ENCODE results near the gene TAAR1. TPM values are rescaled to one million over a fixed set of nuclear protein-coding genes. Genes with fewer than 3 reads are reported as not detected.
"Not testable (repeated sequence)": the region's sequence is repeated elsewhere in the genome, so short reads cannot be mapped to it uniquely, and the experiment has no call there.

The TAAR1 gene
- total RNA-seq, 2 experiments from 2014 or later = not detected

DNA sequence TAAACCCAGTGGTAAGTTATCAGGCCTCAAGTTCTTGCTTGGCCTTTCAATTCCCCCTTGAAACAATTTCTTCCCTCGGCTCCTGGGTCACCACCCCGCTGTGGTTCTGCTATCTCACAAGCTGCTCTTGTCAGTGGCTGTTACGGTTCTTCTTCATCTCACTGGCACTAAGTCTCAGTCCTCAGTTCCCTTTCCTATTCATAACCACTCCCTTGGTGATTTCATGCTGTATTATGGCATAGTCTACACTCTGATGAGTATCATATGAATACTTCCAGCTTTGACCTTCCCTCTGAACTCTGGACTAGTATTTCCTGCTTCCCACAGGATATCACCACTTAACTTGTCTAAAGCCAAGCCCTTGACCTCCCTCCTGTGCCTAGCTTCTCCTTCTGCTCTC is 7.9 kb downstream of the TAAR1 start:
- DNase-seq (no peak), ATAC-seq (no peak)
- no peaks in the 10 kb centered on the region for H3K9me3 Mint-ChIP-seq (ENCODE audit: low read depth)
- no peak overlapping the region for H3K27ac Mint-ChIP-seq
- H3K36me3 Mint-ChIP-seq (ENCODE audit: low read depth) = no peaks in the 10 kb centered on the region
- ChIA-PET POLR2A (no interaction called here), CTCF (interaction anchor here (1.0 kb wide), 1 partner anchor 77 kb away, joined by 4 read pairs; no protein-coding TSS in a partner anchor)
- peaks cover 2% of the 10 kb centered on the region for H3K4me1 Mint-ChIP-seq
- H3K27me3 Mint-ChIP-seq = peaks cover 3% of the 10 kb centered on the region
- intact Hi-C loops (cut with DNase I, micrococcal nuclease) = no loop called here
- no peak overlapping the region for H3K4me3 Mint-ChIP-seq

DNA sequence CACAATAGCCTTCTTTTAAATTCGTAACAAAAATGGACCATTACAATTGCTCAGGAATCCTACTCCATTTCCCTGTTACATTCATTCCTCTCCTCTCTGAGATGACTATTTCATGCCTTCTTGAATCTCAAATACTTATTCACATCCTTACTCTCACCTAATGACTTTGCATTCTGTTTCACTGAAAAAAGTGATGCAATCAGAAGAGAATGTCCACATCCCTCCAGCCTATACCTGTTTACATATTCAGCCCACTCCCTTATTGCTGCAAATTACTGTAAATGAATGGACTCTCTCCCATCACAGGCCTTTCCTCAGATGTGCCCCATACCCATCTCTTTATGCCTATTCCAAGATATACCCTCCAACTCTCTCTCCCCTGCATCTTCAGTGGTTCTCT is 8.6 kb downstream of the TAAR1 start:
- intact Hi-C loops (cut with DNase I, micrococcal nuclease) = no loop called here
- Mint-ChIP-seq H3K27ac (no peak overlapping the region), H3K27me3 (peaks cover 4% of the 10 kb centered on the region), H3K36me3 (ENCODE audit: low read depth) (no peaks in the 10 kb centered on the region), H3K4me3 (no peak overlapping the region), H3K9me3 (ENCODE audit: low read depth) (no peaks in the 10 kb centered on the region), H3K4me1 (peaks cover 2% of the 10 kb centered on the region)
- ChIA-PET CTCF (no interaction called here), POLR2A (no interaction called here)
- ATAC-seq (no peak), DNase-seq (no peak)

DNA sequence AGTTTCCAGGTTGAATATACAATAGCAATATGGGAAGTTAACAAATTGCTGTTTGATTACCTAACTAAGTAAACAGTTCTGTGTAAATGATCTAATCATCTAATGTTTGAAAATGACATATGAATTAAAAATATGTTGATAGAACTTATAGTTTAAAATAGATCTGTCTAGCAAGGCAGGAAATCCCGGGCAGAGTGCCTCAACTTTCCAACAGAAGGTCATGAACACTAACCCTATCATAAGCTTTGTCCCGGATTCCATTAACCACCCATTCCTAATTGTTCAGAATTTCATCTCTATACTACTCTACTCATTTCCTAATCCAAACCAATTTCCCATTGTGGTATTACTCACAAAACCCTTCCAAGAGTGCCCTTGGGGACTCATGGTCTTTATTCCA is 10.2 kb downstream of the TAAR1 start:
- ATAC-seq = no peak
- H3K4me1 Mint-ChIP-seq = peaks cover 2% of the 10 kb centered on the region
- peaks cover 4% of the 10 kb centered on the region for H3K27me3 Mint-ChIP-seq
- POLR2A ChIA-PET = no interaction called here
- no peak overlapping the region for H3K27ac Mint-ChIP-seq
- no peak overlapping the region for H3K4me3 Mint-ChIP-seq
- no peak for DNase-seq
- no peaks in the 10 kb centered on the region for H3K36me3 Mint-ChIP-seq (ENCODE audit: low read depth)
- CTCF ChIA-PET = interaction anchor here (0.8 kb wide), 1 partner anchor 14 kb away, joined by 3 read pairs; no protein-coding TSS in a partner anchor
- no peaks in the 10 kb centered on the region for H3K9me3 Mint-ChIP-seq (ENCODE audit: low read depth)
- intact Hi-C loops (cut with DNase I, micrococcal nuclease) = no loop called here

DNA sequence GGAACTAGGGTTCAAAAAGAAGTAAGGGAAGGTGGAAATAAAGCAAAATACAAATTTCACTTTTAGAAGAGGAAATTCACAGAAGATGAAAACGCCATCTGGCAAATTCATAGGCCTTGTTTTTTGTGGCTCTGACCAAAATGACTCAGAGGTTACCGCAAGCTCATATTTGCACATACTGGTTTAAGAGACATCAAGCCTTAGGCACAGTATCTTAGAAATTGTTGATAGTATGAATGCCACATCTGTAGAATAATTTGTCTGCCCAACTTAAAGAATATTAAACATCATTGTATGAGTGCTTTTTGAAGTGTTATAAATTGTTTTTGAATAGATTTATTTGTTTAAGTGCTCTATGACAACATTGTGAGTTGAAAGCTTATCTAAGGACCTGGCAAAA is 10.6 kb downstream of the TAAR1 start:
- ATAC-seq (peak; percentile 44), DNase-seq (peak; percentile 30)
- Mint-ChIP-seq H3K27me3 (peaks cover 4% of the 10 kb centered on the region), H3K36me3 (ENCODE audit: low read depth) (no peaks in the 10 kb centered on the region), H3K27ac (no peak overlapping the region), H3K9me3 (ENCODE audit: low read depth) (no peaks in the 10 kb centered on the region), H3K4me3 (no peak overlapping the region), H3K4me1 (peaks cover 2% of the 10 kb centered on the region)
- CTCF ChIA-PET = interaction anchor here (0.8 kb wide), 1 partner anchor 14 kb away, joined by 3 read pairs; no protein-coding TSS in a partner anchor
- POLR2A ChIA-PET = no interaction called here
- intact Hi-C loops (cut with DNase I, micrococcal nuclease) = no loop called here

DNA sequence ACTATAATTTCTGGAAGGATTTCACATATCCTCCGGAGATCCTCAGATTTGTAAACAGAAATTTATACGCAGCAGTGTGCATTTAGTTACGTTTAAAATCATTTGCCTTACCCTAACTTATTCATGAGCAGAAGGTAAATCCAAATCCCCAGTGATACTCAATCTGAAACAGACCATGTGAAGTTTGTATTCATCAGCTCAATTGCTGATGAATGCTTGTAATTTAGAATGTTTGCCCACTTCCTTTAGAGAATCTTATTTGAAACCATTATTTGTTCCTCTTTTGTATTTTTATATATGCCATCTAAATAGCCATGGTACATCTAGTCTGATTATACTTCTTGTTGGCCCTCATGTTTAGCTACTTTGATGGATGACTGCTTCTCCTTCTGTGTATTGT is 15.4 kb downstream of the TAAR1 start:
- Mint-ChIP-seq H3K4me1 (peaks cover 2% of the 10 kb centered on the region), H3K36me3 (ENCODE audit: low read depth) (no peaks in the 10 kb centered on the region), H3K9me3 (ENCODE audit: low read depth) (no peaks in the 10 kb centered on the region), H3K27ac (no peak overlapping the region), H3K27me3 (peaks cover 4% of the 10 kb centered on the region), H3K4me3 (no peak overlapping the region)
- intact Hi-C loops (cut with DNase I, micrococcal nuclease) = no loop called here
- no peak for DNase-seq
- ChIA-PET CTCF (no interaction called here), POLR2A (no interaction called here)
- ATAC-seq = no peak

DNA sequence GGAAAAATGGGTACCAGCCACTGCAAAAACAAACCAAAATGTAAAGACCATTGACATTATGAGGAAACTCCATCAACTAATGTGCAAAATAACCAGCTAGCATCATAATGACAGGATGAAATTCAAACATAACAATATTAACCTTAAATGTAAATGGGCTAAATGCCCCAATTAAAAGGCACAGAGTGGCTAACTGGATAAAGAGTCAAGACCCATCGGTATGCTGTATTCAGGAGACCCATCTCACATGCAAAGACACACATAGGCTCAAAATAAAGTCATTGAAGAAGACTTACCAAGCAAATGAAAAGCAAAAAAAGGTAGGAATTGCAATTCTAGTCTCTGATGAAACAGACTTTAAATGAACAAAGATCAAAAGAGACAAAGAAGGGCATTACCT is 21.8 kb downstream of the TAAR1 start:
- H3K36me3 Mint-ChIP-seq (ENCODE audit: low read depth); ATAC-seq; POLR2A ChIA-PET; DNase-seq; H3K9me3 Mint-ChIP-seq (ENCODE audit: low read depth); intact Hi-C loops (cut with DNase I, micrococcal nuclease); CTCF ChIA-PET; H3K4me3 Mint-ChIP-seq; H3K4me1 Mint-ChIP-seq; H3K27ac Mint-ChIP-seq: not testable (repeated sequence)
- peaks cover 34% of the 10 kb centered on the region for H3K27me3 Mint-ChIP-seq

DNA sequence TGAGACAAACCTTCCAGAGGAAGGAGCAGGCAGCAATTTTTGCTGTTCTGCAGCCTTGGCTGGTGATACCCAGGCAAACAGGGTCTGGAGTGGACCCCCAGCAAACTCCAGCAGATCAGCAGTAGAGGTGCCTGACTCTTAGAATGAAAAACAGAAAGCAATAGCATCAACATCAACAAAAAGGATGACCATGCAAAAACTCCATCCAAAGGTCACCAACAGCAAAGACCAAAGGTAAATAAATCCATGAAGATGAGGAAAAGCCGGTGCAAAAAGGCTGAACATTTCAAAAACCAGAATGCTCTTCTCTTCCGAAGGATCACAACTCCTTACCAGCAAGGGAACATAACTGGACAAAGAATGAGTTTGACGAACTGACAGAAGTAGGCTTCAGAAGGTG is 23.1 kb downstream of the TAAR1 start:
- POLR2A ChIA-PET; DNase-seq; H3K4me1 Mint-ChIP-seq; H3K27ac Mint-ChIP-seq; H3K36me3 Mint-ChIP-seq (ENCODE audit: low read depth); H3K4me3 Mint-ChIP-seq; intact Hi-C loops (cut with DNase I, micrococcal nuclease); CTCF ChIA-PET; ATAC-seq; H3K9me3 Mint-ChIP-seq (ENCODE audit: low read depth): not testable (repeated sequence)
- H3K27me3 Mint-ChIP-seq = peaks cover 32% of the 10 kb centered on the region

DNA sequence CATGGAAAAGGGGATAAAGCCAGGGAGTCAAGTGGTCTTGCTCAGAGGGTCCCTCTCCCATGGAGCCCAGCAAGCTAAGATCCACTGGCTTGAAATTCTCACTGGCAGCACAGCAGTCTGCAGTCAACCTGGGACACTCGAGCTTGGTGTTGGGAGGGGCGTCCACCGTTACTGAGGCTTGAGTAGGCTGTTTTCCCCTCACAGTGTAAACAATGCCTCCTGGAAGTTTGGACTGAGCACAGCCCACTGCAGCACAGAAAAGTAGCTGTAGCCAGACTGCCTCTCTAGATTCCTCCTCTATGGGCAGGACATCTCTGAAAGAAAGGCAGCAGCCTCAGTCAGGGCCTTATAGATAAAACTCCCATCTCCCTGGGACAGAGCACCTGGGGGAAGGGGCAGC is 23.7 kb downstream of the TAAR1 start:
- intact Hi-C loops (cut with DNase I, micrococcal nuclease); H3K36me3 Mint-ChIP-seq (ENCODE audit: low read depth); H3K4me1 Mint-ChIP-seq; H3K9me3 Mint-ChIP-seq (ENCODE audit: low read depth); POLR2A ChIA-PET; ATAC-seq; DNase-seq; H3K4me3 Mint-ChIP-seq; H3K27ac Mint-ChIP-seq: not testable (repeated sequence)
- CTCF ChIA-PET = interaction anchor here (0.6 kb wide), 1 partner anchor 140 kb away, joined by 4 read pairs; no protein-coding TSS in a partner anchor
- H3K27me3 Mint-ChIP-seq = peaks cover 34% of the 10 kb centered on the region

DNA sequence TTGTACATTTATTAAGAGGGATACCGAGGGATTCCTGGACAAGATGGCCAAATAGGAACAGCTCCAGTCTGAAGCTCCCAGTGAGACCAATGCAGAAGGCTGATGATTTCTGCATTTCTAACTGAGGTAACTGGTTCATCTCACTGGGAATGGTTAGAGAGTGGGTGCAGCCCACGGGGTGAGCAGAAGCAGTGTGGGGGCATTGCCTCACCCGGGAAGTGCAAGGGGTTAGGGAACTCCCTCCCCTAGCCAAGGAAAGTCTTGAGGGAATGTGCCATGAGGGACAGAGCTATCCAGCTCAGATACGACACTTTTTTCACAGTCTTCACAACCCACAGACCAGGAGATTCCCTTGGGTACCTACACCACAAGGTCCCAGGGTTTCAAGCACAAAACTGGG is 24.2 kb downstream of the TAAR1 start:
- ATAC-seq = no peak
- ChIA-PET CTCF (interaction anchor here (0.6 kb wide), 1 partner anchor 141 kb away, joined by 4 read pairs; no protein-coding TSS in a partner anchor), POLR2A (no interaction called here)
- Mint-ChIP-seq H3K36me3 (ENCODE audit: low read depth) (no peaks in the 10 kb centered on the region), H3K27me3 (peaks cover 34% of the 10 kb centered on the region), H3K27ac (no peak overlapping the region), H3K4me1 (no peaks in the 10 kb centered on the region), H3K9me3 (ENCODE audit: low read depth) (no peaks in the 10 kb centered on the region), H3K4me3 (no peak overlapping the region)
- intact Hi-C loops (cut with DNase I, micrococcal nuclease) = no loop called here
- no peak for DNase-seq

DNA sequence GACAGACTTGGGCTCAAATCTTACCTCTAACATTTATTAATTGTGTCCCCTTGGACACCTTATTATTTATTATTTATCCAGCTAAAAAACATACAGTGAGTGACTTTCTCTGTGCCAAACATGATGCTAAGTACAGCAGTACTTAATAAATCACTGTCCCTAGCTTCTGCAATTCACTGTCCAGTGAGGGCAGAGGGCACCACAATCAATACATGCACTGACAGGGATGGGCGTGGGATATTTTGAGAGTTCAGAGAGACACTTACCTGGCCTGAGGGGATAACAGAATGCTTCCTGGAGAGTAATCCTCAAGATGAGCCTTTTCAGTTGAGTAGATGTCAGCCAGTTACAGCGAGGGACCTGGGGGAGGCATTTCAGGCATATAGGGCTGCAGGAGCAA is 25.6 kb downstream of the TAAR1 start:
- no peak for DNase-seq
- ChIA-PET CTCF (interaction anchor here (1.2 kb wide), 1 partner anchor 12 kb away, joined by 3 read pairs; no protein-coding TSS in a partner anchor), POLR2A (no interaction called here)
- Mint-ChIP-seq H3K4me3 (no peak overlapping the region), H3K36me3 (ENCODE audit: low read depth) (no peaks in the 10 kb centered on the region), H3K27ac (no peak overlapping the region), H3K9me3 (ENCODE audit: low read depth) (no peaks in the 10 kb centered on the region), H3K4me1 (no peaks in the 10 kb centered on the region), H3K27me3 (peaks cover 39% of the 10 kb centered on the region)
- intact Hi-C loops (cut with DNase I, micrococcal nuclease) = no loop called here
- ATAC-seq = no peak

DNA sequence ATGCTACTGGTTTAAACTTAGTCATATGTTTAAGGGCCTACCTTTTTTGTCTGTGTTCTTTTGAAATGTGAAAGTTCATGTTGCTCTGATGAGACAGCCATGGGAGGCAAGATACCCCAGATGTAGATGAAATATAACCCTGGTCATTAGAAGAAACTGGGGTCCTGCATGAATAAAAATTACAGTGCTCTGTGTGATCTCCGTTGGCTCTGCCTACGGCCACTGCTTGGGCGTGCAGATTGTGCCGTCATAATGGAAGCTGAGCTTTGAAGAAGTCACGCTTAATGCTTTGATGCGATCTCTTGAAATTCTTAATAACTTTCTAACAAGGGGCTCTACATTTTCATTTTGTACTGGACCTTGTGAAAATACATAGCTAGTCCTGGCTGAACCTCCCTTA is 34.8 kb downstream of the TAAR1 start, which contains the start of gene TAAR2:
TSS of gene TAAR2 (minus strand) at position 101 of the 400 bp plus-strand sequence. CDS start at position 101, 0 bp downstream.
- intact Hi-C loops (cut with DNase I, micrococcal nuclease) = no loop called here
- H3K9me3 Mint-ChIP-seq (ENCODE audit: low read depth) = no peaks in the 10 kb centered on the region
- no peak for ATAC-seq

DNA sequence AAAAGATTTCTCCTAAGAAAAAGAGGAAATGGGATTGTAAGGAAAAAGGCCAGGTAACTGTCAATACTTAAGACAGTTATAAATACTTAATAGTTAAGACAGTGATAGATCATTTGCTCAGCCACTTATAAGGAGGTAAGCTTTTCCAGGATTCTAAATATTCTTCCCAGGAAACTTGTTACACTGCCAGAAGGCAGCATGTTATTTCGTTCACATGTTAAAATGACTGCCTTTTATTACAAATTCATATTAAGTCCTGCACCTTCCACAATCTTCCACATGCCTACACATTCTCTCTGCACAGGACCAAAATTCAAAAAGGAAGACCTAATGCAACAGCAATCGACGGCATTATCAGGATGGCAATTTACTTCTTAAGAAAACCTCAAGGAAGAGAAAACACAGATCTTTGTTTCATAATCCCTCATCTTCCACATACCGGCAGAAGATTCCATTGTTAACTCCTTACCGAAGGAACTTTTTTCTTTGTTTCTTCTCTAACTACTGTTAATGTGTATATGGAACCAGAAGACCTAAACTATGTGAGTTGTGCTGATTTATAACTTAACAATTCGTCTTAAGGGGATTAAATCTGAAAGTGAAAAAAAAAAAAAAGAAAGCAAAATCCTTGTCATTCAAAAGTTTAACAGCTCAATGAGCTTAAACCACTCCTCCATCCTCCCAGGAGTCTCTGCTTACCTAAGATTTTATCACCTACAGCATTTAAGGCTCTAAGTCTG is 35.7 kb downstream of the TAAR1 start:
- no peak overlapping the region for H3K4me3 Mint-ChIP-seq
- peaks cover 14% of the 10 kb centered on the region for H3K27me3 Mint-ChIP-seq
- DNase-seq (no peak), ATAC-seq (no peak)
- no peaks in the 10 kb centered on the region for H3K36me3 Mint-ChIP-seq (ENCODE audit: low read depth)
- POLR2A ChIA-PET = no interaction called here
- H3K9me3 Mint-ChIP-seq (ENCODE audit: low read depth) = no peaks in the 10 kb centered on the region
- CTCF ChIA-PET = no interaction called here
- intact Hi-C loops (cut with DNase I, micrococcal nuclease) = no loop called here
- H3K27ac Mint-ChIP-seq = no peak overlapping the region
- no peaks in the 10 kb centered on the region for H3K4me1 Mint-ChIP-seq

More for the DNA sequence above, 34.8 kb downstream of the TAAR1 start, which contains the start of gene TAAR2:
- Mint-ChIP-seq H3K36me3 (ENCODE audit: low read depth) (no peaks in the 10 kb centered on the region), H3K4me3 (no peak within 1 kb of the TSS), H3K27ac (no peak within 1 kb of the TSS), H3K27me3 (peaks cover 13% of the 10 kb centered on the region), H3K4me1 (no peaks in the 10 kb centered on the region)
- ChIA-PET POLR2A (no interaction called here), CTCF (no interaction called here)
- no peak for DNase-seq
